Adipocyte (in vitro differentiated cells): Measurements from ENCODE around the gene NAA38.
A peak's percentile ranks its signal among the peaks of the same experiment; 100 is the strongest.

ENCODE experiments used
- DNase-seq: peaks from one replicate; pipeline ENCODE4 v3.0.0-alpha.2; 2015; ENCODE audit warnings: low read depth
- H3K27me3 ChIP-seq: replicated peaks from 2 replicates; pipeline ENCODE4 v1.7.0; 2013; ENCODE audit warnings: mild to moderate bottlenecking, low read length, moderate library complexity; ENCODE audit not compliant: control insufficient read depth, insufficient read depth
- H3K36me3 ChIP-seq: 2 replicates; pipeline ENCODE4 v1.7.0; 2013; ENCODE audit warnings: low read length, mild to moderate bottlenecking, moderate library complexity; ENCODE audit not compliant: control insufficient read depth, insufficient read depth, severe bottlenecking
- H3K4me1 ChIP-seq: 2 replicates; pipeline ENCODE4 v1.7.0; 2013; ENCODE audit warnings: mild to moderate bottlenecking, low read length, moderate library complexity; ENCODE audit not compliant: control insufficient read depth, insufficient read depth
- H3K4me3 ChIP-seq: 2 replicates; pipeline ENCODE4 v1.7.0; 2013; ENCODE audit warnings: mild to moderate bottlenecking, low read length, moderate library complexity
- H3K9ac ChIP-seq: 2 replicates; pipeline ENCODE4 v1.7.0; 2013; ENCODE audit warnings: mild to moderate bottlenecking, low read length, moderate library complexity
- H3K9me3 ChIP-seq: 2 replicates; pipeline ENCODE4 v1.7.0; 2013; ENCODE audit warnings: mild to moderate bottlenecking, low read length, moderate library complexity; ENCODE audit not compliant: control insufficient read depth

Gene NAA38

DNA sequence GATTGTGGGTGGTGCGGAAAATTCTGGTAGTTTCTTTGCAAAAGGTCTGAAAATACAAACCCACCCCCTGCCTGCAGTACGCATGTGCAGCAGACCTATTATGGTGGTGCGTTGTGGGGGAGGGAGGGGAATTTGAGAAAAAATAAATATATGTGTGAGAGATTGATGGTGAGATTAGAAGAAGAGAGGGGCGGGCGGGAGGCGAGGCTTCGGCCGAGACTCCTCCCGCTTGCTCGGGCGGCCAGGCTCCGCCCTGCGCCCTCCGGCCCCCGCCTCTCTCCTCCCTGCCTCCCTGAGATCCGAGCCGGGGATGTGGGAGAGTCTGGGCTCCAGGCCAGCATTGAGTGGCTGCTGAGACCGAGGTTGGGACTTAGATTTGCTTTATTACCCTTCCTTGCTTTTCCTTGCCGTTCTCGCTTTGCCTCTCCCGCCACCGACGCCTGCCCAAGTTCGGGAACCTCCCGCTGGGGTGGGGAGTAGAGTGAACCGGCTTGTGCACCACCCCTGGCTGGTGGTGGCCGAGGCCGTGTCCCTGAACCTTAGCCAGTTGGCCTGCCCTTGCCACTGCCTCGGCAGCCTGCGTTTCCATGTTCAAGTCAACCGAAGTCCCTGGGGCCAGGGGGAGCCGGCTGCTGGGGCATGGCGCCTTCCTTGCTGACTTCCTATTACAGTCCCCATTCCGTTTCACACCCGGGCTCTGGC, 30.3 kb upstream of the NAA38 start:
- peaks cover 16% of the 10 kb centered on the region for H3K36me3 ChIP-seq
- H3K9me3 ChIP-seq: no peaks in the 10 kb centered on the region
- H3K9ac ChIP-seq: peak overlapping the region; percentile 88
- DNase-seq: peak; percentile 98
- peaks cover 37% of the 10 kb centered on the region for H3K4me1 ChIP-seq
- peak overlapping the region; percentile 89 for H3K4me3 ChIP-seq
- H3K27me3 ChIP-seq: no peaks in the 10 kb centered on the region

DNA sequence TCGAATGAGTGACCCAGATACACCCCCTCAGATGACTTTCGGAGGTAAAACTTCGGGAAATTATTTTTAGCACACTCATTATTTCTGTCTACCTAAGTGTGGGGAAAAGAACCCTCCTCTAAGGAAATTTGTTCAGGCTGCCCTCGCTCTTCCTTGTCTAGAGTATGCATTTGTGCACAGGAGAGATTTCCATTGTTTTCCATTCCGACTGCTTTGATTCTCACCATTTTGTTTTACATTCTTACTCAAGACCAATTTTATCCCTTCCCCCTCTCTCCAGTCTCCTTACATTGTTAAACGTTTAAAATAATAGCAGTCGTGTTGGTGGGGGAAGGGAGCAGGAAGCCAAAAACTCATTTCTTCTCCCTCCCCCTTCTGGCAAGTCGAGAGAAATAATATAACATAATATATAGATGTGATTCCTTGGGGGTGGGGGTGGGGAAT, 29.7 kb upstream of the NAA38 start:
- peak overlapping the region; percentile 88 for H3K9ac ChIP-seq
- H3K27me3 ChIP-seq: no peaks in the 10 kb centered on the region
- H3K36me3 ChIP-seq: peaks cover 16% of the 10 kb centered on the region
- H3K9me3 ChIP-seq: no peaks in the 10 kb centered on the region
- peak overlapping the region; percentile 89 for H3K4me3 ChIP-seq
- peaks cover 37% of the 10 kb centered on the region for H3K4me1 ChIP-seq
- DNase-seq: no peak

GRCh38 chr17:7886227-7887037, 29.1 kb upstream of the NAA38 start:
- Histone ChIP-seq H3K36me3 (peaks cover 10% of the 10 kb centered on the region), H3K4me1 (peaks cover 37% of the 10 kb centered on the region), H3K27me3 (no peaks in the 10 kb centered on the region), H3K4me3 (peak overlapping the region; percentile 89), H3K9ac (peak overlapping the region; percentile 88), H3K9me3 (no peaks in the 10 kb centered on the region)
- peak; percentile 61 for DNase-seq

DNA sequence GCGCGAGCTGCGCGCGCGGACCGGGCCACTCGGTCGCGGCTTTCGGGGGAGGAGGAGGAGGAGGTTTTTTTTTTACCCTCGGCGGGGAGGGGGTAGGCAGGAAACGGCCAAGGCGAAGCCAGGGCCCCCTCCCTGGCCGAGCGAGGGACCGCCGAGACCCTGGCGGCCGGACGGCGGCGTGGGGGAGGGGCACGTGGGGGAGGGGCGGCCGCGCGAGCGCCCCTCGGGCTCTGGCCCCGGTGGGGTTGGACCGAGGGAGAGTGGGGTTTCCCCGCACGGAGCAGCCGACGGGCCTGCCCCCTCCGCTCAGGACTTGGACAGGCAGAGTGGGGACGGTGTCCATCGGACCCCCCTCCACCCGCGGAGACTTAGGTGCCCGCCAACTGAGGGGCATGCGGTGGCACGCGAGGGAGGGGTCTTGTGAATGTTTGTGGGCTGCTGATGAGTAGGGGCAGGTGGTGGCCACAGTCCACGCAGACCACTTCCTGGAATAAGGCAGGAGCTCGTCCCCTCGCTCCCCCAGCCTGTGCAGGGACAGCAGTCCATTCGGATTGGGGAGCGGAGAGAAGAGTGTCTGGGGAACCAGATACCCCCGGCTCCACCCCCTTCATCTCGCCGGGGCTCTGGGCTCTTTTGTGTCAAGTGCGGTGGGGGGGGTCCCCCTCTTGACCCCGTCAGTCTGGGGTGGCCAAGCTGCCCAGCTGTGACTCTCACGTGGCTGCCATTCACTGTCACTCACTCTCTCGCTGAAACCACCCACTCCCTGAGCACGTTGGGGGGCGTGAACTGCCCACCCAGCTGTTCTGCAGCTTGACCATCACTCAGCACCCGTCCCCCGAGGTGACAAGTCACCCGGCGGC, 28.2 kb upstream of the NAA38 start:
- H3K4me3 ChIP-seq: peak overlapping the region; percentile 89
- DNase-seq: peak; percentile 61
- peaks cover 10% of the 10 kb centered on the region for H3K36me3 ChIP-seq
- no peaks in the 10 kb centered on the region for H3K27me3 ChIP-seq
- no peaks in the 10 kb centered on the region for H3K9me3 ChIP-seq
- H3K4me1 ChIP-seq: peaks cover 37% of the 10 kb centered on the region
- peak overlapping the region; percentile 88 for H3K9ac ChIP-seq

DNA sequence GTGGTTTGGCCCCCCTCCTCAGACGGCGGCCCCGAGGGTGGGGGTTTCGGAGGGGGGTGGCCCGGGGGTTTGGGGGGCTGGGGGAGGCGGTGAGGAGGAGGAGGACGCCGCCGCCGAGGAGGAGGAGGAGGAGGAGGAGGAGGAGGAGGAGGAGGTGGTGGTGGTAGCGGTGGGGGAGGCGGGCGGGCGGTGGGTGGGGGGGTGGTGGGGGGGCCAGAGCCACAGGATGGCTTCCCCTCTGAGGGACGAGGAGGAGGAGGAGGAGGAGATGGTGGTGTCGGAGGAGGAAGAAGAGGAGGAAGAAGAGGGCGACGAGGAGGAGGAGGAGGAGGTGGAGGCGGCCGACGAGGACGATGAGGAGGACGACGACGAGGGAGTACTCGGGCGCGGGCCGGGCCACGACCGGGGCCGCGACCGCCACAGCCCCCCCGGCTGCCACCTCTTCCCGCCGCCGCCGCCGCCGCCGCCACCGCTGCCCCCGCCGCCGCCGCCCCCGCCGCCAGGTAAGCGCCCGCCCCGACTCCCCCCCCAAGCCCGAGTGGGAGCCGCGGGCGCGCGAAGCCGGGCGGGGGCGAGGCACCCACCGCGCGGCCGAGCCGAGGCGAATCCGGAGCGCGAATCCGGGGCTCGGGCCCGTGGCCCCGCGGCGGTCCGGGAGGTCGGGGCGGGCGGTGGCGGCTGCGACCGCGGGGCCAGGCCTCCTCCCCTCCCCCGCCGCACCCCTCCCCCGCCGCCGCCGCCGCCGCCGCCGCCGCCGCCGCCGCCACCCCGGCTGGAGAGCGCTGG, 27.4 kb upstream of the NAA38 start:
- Histone ChIP-seq H3K27me3 (no peaks in the 10 kb centered on the region), H3K9ac (peak overlapping the region; percentile 88), H3K4me1 (peaks cover 32% of the 10 kb centered on the region), H3K36me3 (peaks cover 16% of the 10 kb centered on the region), H3K4me3 (peak overlapping the region; percentile 89), H3K9me3 (no peaks in the 10 kb centered on the region)
- DNase-seq: peak; percentile 42

DNA sequence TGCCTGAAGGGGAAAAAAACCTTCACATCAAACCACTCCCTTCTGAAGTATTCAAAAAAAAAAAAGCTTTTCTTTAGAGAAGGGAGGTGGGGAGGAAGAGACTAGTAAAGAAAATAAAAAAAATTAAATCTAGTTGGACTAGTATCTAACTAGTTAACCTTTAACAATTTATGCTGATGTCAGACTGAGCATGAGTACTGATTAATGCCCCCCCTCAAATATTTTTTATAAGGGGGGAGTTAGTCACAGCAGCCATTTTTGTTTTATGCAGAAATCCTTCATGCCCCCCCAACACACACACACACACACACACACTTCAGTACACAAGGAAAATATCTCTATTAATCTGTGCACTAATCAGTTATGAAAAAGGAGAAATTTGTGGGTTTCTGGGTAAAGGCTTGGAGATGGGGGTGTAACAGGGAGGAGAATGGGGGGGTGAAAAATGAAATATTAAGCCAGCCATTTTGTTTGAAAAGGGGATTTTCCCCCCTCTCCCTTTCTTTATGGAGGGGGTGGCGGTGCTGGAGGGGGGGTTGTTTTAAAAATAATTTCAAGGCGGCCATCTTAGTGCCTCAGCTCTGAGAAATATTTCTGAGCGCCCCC, 26.5 kb upstream of the NAA38 start:
- H3K27me3 ChIP-seq: no peaks in the 10 kb centered on the region
- peak overlapping the region; percentile 84 for H3K9ac ChIP-seq
- H3K4me3 ChIP-seq: peak overlapping the region; percentile 77
- DNase-seq: peak; percentile 62
- peaks cover 23% of the 10 kb centered on the region for H3K4me1 ChIP-seq
- H3K36me3 ChIP-seq: peaks cover 19% of the 10 kb centered on the region
- H3K9me3 ChIP-seq: no peaks in the 10 kb centered on the region

DNA sequence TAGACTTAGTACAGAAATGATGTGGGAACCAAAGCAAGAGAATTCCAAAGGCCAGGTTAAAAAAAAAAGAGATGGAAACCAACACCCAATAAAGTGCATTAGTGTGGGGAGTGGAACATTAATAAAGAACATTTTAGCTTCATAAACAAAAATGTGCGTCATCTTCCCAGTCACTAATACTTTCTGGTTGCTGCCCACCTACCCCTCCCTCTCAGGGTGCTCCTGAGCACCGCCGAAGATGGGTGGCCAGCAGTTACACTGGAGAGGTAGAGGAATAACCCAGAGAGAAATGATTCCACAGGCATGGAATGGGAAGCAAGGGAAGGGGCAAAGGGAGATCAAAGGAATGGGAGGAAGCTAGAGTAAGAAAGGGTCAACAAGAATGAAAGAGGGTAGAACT, 25.3 kb upstream of the NAA38 start:
- peaks cover 19% of the 10 kb centered on the region for H3K36me3 ChIP-seq
- DNase-seq: no peak
- no peaks in the 10 kb centered on the region for H3K9me3 ChIP-seq
- no peak overlapping the region for H3K4me3 ChIP-seq
- H3K9ac ChIP-seq: no peak overlapping the region
- H3K4me1 ChIP-seq: peaks cover 12% of the 10 kb centered on the region
- no peaks in the 10 kb centered on the region for H3K27me3 ChIP-seq

GRCh38 chr17:7882068-7882467, 24.7 kb upstream of the NAA38 start:
- no peak overlapping the region for H3K9ac ChIP-seq
- no peaks in the 10 kb centered on the region for H3K27me3 ChIP-seq
- no peak overlapping the region for H3K4me3 ChIP-seq
- peaks cover 8% of the 10 kb centered on the region for H3K4me1 ChIP-seq
- no peak for DNase-seq
- H3K36me3 ChIP-seq: peaks cover 19% of the 10 kb centered on the region
- H3K9me3 ChIP-seq: no peaks in the 10 kb centered on the region

GRCh38 chr17:7881276-7882054, 24.1 kb upstream of the NAA38 start:
- Histone ChIP-seq H3K27me3 (no peaks in the 10 kb centered on the region), H3K36me3 (peaks cover 19% of the 10 kb centered on the region), H3K9me3 (no peaks in the 10 kb centered on the region), H3K9ac (no peak overlapping the region), H3K4me3 (no peak overlapping the region), H3K4me1 (peaks cover 2% of the 10 kb centered on the region)
- DNase-seq: no peak
